Erythroblast (primary cell): ENCODE data around the gene ADRA2C.

Experiments used
- GATA1 ChIP-seq: IDR thresholded peaks from 2 replicates; pipeline ENCODE4 v1.6.1; 2011; ENCODE audit warnings: low read depth, mild to moderate bottlenecking, control low read depth, low read length, moderate library complexity
- POLR2A ChIP-seq: IDR thresholded peaks from 2 replicates; pipeline ENCODE4 v1.6.1; 2011; ENCODE audit warnings: mild to moderate bottlenecking, low read length

DNA sequence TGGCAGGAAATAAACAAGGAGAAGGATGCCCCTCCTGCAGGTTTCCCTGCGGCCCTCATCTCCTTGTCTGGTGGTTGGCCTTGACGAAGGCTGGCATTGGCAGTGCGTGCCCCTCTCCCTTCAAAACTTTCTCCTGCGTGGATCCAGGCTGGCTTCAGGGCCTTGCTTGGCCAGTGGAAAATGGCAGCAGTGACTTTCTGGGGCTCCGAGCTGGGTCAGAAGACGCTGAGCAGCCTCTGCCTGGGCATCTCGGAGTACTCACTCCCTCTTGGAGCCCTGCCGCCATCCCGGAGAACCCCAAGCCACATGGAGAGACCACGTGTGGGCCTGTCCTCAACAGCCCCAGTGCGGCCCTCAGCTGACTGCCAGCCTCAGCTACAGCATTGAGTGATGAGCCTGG is 39.5 kb downstream of the ADRA2C start:
- TF ChIP-seq POLR2A: no peak
- no peak for TF ChIP-seq GATA1
